Subcutaneous adipose tissue (tissue), 4 donors: ENCODE results near the gene KDM4C. TPM values are rescaled to one million over a fixed set of nuclear protein-coding genes. Genes with fewer than 3 reads are reported as not detected.

Experiments
- total RNA-seq, 4 donors: library from RNA; depleted of rRNA; stranded (reverse); fragments of >200 nt; gene quantifications; one replicate each; pipeline ENCODE4 v1.1.0, GENCODE V29; 2016
- TF ChIP-seq, protein P1 (sequence below): fragments of 450-650 bp; IDR thresholded peaks from one replicate; pipeline ENCODE4 v1.5.1; 2016; ENCODE audit warnings: low read depth, mild to moderate bottlenecking, control low read depth, antibody characterized with exemption, moderate library complexity

Gene KDM4C
- total RNA-seq, 4 donors from 2014 or later, result 31.6 to 37.2 (median 34.0) TPM

GRCh38 chr9:6997330-6997729, 239.6 kb downstream of the KDM4C start:
- TF ChIP-seq, protein P1, sequence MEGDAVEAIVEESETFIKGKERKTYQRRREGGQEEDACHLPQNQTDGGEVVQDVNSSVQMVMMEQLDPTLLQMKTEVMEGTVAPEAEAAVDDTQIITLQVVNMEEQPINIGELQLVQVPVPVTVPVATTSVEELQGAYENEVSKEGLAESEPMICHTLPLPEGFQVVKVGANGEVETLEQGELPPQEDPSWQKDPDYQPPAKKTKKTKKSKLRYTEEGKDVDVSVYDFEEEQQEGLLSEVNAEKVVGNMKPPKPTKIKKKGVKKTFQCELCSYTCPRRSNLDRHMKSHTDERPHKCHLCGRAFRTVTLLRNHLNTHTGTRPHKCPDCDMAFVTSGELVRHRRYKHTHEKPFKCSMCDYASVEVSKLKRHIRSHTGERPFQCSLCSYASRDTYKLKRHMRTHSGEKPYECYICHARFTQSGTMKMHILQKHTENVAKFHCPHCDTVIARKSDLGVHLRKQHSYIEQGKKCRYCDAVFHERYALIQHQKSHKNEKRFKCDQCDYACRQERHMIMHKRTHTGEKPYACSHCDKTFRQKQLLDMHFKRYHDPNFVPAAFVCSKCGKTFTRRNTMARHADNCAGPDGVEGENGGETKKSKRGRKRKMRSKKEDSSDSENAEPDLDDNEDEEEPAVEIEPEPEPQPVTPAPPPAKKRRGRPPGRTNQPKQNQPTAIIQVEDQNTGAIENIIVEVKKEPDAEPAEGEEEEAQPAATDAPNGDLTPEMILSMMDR, result no peak

- TF ChIP-seq, protein P1, result no peak
Measured at GRCh38 chr9:6999794-7000193, 242.0 kb downstream of the KDM4C start.

GRCh38 chr9:7001571-7001970, 243.8 kb downstream of the KDM4C start:
- TF ChIP-seq, protein P1, result no peak

GRCh38 chr9:7003861-7004260, 246.1 kb downstream of the KDM4C start:
- TF ChIP-seq, protein P1, result no peak

GRCh38 chr9:7006417-7006816, 248.6 kb downstream of the KDM4C start:
- TF ChIP-seq, protein P1, result no peak

- TF ChIP-seq, protein P1, result no peak
Measured at GRCh38 chr9:7008411-7008810, 250.6 kb downstream of the KDM4C start.

- TF ChIP-seq, protein P1, result no peak
Measured at GRCh38 chr9:7009065-7009464, 251.3 kb downstream of the KDM4C start.
